Psoas muscle (tissue), 8 donors: ENCODE results near the gene ACBD4. TPM values are rescaled to one million over a fixed set of nuclear protein-coding genes. Genes with fewer than 3 reads are reported as not detected.

Source experiments
- ATAC-seq, 4 donors: fragments of 200-7000 bp; cut with Tn5 transposase; one replicate each; pipeline ENCODE4 v1.9.1; 2020; ENCODE audit warnings: moderate library complexity in 3 of 4, mild to moderate bottlenecking in 2 of 4
- DNase-seq, 2 donors: peaks; one replicate each; pipeline ENCODE4 v3.0.0-alpha.2; 2020
- H3K27ac ChIP-seq: fragments of 200-600 bp; one replicate; pipeline ENCODE4 v1.8.0; 2022
- H3K27me3 ChIP-seq, 3 donors: fragments of 200-600 bp in 1 of 3; one replicate each; pipeline versions ENCODE4 v1.6.1 to v1.8.0; 2013 to 2022; ENCODE audit warnings: low read length in 2 of 3, mild to moderate bottlenecking in 2 of 3, moderate library complexity in 1 of 3; ENCODE audit not compliant: insufficient read depth in 3 of 3
- H3K36me3 ChIP-seq, 2 donors: fragments of 200-600 bp in 1 of 2; one replicate each; pipeline versions ENCODE4 v1.6.1 to v1.8.0; 2013 to 2022; ENCODE audit warnings: low read depth in 1 of 2, mild to moderate bottlenecking in 1 of 2, moderate library complexity in 1 of 2; ENCODE audit not compliant: insufficient read depth in 1 of 2
- H3K4me1 ChIP-seq: fragments of 200-600 bp; one replicate; pipeline ENCODE4 v1.8.0; 2022
- H3K4me3 ChIP-seq: fragments of 200-600 bp; one replicate; pipeline ENCODE4 v1.8.0; 2022; ENCODE audit warnings: mild to moderate bottlenecking
- H3K9me3 ChIP-seq: fragments of 200-600 bp; one replicate; pipeline ENCODE4 v1.8.0; 2022
- WGBS, 3 donors: extraction: QIAGEN DNeasy Blood & Tissue Kit; methylation state at CpG; one replicate each; pipeline versions ENCODE4 v1.1.6 to v1.1.7; 2013; 5-methylcytosine and 5-hydroxymethylcytosine counted together
- intact Hi-C, 2 donors: fragments of 100-400 bp; cut with DNase I; formaldehyde crosslinking; loops; one replicate each; pipeline versions ENCODE4 v1.11.0 to v1.14.2; 2022
- polyA plus RNA-seq, 3 donors: library from polyadenylated mRNA; stranded (reverse); fragments of 200-250 nt; gene quantifications; one replicate each; pipeline ENCODE4 v1.2.3, GENCODE V29; 2013
- total RNA-seq, 4 donors: library from RNA; stranded (reverse); fragmentation: NEBNext Ultra II Directional in 2 of 4; extraction: Animal tissue kit (Norgen Biotek cat#: 25700) in 2 of 4; gene quantifications; one replicate each; pipeline versions ENCODE4 v1.2.1 to v1.2.4, GENCODE V29; 2021 to 2023
- TF ChIP-seq, protein P1 (sequence below): fragments of 200-600 bp; IDR thresholded peaks from one replicate; pipeline ENCODE4 v1.8.0; 2022; ENCODE audit warnings: antibody characterized with exemption
- donor health status: healthy with polysubstance abuse.
- donor health status: DM: no; HTN: no; CAD: no; lungs with moderate emphysema.
- donor health status: Bipolar disorder and iron deficiency.
- donor health status: healthy.
- donor health status: DM: yes; HTN: yes; CAD: no.
- donor health status: DM: no; HTN: no; CAD: no.
- donor health status: DM: no; HTN: no; CAD: no.
- donor health status: DM: yes; HTN: yes; CAD: no.

Gene ACBD4
- total and polyA plus RNA-seq, 7 donors = 2.7 to 8.2 (median 4.4) TPM

DNA sequence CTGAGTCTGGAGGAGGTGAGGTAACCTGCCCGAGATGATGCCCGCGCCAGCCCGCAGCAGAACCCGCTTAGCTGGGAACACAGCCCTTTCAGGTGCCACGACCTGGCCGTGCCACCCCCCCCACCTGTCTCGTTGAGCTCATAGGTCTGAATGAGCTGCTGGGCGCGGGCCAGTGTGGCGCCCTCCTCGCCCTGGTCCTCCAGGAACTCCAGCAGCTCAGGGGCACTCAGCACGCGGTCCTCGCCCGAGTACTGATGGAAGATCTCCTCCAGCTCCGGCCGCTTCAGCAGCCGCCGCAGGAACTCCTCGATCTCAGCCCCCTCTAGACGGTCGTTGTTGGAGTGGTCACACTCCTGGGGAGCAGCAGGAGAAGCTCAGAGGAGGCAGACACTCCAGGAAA is 16.8 kb upstream of the ACBD4 start:
- Histone ChIP-seq H3K4me1 (peaks cover 13% of the 10 kb centered on the region), H3K4me3 (no peak overlapping the region), H3K36me3 (peaks cover 0 to 17% of the 10 kb centered on the region in 2 donors), H3K27ac (no peak overlapping the region), H3K27me3 (no peaks in the 10 kb centered on the region), H3K9me3 (no peaks in the 10 kb centered on the region)
- DNase-seq (peak in 1 of 2 donors; percentile 10), ATAC-seq (no peak)
- WGBS, 3 donors = 92 to 95% (median 93%) methylated on average over 23 of the region's 23 CpGs
- TF ChIP-seq, protein P1, sequence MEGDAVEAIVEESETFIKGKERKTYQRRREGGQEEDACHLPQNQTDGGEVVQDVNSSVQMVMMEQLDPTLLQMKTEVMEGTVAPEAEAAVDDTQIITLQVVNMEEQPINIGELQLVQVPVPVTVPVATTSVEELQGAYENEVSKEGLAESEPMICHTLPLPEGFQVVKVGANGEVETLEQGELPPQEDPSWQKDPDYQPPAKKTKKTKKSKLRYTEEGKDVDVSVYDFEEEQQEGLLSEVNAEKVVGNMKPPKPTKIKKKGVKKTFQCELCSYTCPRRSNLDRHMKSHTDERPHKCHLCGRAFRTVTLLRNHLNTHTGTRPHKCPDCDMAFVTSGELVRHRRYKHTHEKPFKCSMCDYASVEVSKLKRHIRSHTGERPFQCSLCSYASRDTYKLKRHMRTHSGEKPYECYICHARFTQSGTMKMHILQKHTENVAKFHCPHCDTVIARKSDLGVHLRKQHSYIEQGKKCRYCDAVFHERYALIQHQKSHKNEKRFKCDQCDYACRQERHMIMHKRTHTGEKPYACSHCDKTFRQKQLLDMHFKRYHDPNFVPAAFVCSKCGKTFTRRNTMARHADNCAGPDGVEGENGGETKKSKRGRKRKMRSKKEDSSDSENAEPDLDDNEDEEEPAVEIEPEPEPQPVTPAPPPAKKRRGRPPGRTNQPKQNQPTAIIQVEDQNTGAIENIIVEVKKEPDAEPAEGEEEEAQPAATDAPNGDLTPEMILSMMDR = no peak
- intact Hi-C loops = no loop called here

DNA sequence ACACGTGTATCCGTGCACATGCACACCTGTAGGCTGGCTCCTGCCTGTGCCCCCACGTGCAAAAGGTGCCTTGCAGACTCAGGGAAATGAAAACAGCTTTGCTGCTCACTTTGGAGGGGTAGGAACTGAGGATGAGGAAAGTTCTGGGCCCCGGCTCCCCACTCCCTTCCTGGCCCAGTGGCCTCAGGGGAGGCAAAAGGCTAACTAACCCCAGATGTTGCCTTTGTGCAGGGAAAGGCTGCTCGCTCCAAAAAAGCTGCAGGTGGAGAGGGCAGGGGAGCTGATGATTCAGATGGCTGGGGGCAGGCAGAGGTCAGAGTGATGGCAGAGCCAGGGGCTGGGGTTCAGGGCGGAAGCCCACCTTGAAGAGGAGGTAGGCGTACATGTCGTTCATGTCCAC is 15.5 kb upstream of the ACBD4 start:
- Histone ChIP-seq H3K9me3 (no peaks in the 10 kb centered on the region), H3K36me3 (peaks cover 0 to 17% of the 10 kb centered on the region in 2 donors), H3K4me3 (no peak overlapping the region), H3K27ac (no peak overlapping the region), H3K4me1 (peaks cover 24% of the 10 kb centered on the region), H3K27me3 (no peaks in the 10 kb centered on the region)
- ATAC-seq = no peak
- TF ChIP-seq, protein P1 = no peak
- intact Hi-C loops = no loop called here
- 80 to 86% (median 82%) methylated on average over 8 of the region's 8 CpGs for WGBS, 3 donors
- no peak for DNase-seq

DNA sequence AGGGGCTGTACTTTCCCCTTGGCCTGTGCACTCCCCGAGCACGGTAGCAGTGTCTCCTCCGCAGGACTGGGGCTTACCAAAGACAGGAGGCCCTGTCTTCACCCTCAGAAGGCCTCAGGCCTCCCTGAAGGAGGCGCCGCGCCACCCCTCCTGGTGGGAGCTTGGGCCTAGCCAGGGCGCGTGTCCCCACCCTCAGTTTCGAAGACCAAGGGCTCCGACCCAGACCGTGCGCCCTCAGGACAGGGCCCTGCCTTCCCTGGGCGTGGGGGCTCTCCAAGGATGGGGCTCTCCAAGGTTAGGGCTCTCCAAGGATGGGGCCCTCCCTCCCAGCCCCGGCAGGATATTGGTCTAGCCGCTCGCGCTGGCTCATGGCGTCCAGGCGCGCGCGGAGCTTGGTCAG is 14.9 kb upstream of the ACBD4 start:
- TF ChIP-seq, protein P1 = no peak
- peak in 1 of 2 donors; percentile 11 for DNase-seq
- H3K27ac ChIP-seq = no peak overlapping the region
- peaks cover 0 to 17% of the 10 kb centered on the region in 2 donors for H3K36me3 ChIP-seq
- intact Hi-C loops = no loop called here
- no peak overlapping the region for H3K4me3 ChIP-seq
- ATAC-seq = no peak
- 87 to 91% (median 89%) methylated on average over 21 to 22 of the region's 22 CpGs for WGBS, 3 donors
- no peaks in the 10 kb centered on the region for H3K27me3 ChIP-seq
- H3K9me3 ChIP-seq = no peaks in the 10 kb centered on the region
- H3K4me1 ChIP-seq = peaks cover 24% of the 10 kb centered on the region

DNA sequence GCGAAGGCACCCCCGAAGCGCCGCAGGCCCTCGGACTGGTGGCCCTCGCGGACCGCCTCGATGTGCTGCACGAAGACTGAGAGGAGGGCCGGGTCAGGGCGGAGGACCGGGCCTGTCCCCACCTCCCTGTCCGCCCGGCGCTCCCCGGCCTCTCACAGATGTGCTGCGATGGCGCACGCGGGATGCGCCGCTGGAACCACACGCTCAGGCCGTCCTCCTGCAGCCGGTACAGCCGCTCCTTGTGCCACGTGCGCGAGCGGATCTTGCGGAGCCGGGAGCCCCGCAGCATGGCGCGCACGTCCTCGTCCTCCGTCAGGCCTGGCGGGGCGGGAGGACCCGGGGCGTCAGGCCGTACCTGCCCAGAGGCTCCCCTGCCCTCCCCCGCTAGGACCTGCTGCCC is 14.4 kb upstream of the ACBD4 start:
- Histone ChIP-seq H3K27ac (no peak overlapping the region), H3K9me3 (no peaks in the 10 kb centered on the region), H3K27me3 (no peaks in the 10 kb centered on the region), H3K4me3 (no peak overlapping the region), H3K4me1 (peaks cover 24% of the 10 kb centered on the region), H3K36me3 (peaks cover 0 to 17% of the 10 kb centered on the region in 2 donors)
- DNase-seq = peak in 1 of 2 donors; percentile 9
- WGBS, 3 donors = 75 to 81% (median 76%) methylated on average over 38 to 45 of the region's 45 CpGs
- TF ChIP-seq, protein P1 = no peak
- no peak for ATAC-seq
- intact Hi-C loops = no loop called here

DNA sequence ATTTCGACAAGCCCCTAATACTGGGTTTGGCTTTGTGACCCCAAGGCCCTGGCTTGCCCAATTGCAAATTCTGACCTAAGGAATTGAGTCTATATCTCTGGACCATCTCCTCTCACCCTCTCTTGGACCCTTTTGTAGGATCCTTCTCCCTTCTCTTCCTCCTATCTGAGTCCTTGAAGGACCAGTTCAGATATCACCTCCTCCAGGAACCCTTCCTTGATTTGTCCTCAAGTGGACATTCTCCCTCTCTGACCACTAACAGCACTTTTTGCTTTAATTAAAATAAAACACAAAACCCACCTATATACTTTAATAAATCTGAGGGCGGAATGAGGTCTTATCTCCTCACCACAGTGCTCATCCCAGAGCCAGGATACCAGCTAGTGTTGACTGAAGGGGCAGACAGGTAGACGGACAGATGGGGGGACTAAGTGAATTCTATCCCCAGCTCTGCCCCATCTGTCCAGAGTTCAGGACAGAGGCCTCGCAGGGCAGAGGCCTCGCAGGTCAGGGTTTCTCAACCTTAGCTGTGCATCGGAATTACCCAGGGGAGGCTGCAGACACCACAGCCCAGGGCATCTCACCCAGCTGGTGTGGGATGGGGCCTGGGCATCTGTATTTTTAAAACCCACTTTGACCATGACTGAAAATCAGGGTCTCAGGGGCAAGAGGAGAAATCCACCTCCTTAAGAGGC is 12.3 kb upstream of the ACBD4 start:
- DNase-seq = no peak
- H3K27me3 ChIP-seq = no peaks in the 10 kb centered on the region
- no peaks in the 10 kb centered on the region for H3K9me3 ChIP-seq
- ATAC-seq = no peak
- no peak overlapping the region for H3K4me3 ChIP-seq
- 92 to 95% (median 92%) methylated on average over 6 of the region's 6 CpGs for WGBS, 3 donors
- intact Hi-C loops = no loop called here
- peaks cover 0 to 17% of the 10 kb centered on the region in 2 donors for H3K36me3 ChIP-seq
- peak overlapping the region; percentile 50 for H3K27ac ChIP-seq
- TF ChIP-seq, protein P1 = no peak
- H3K4me1 ChIP-seq = peaks cover 39% of the 10 kb centered on the region
